Natural killer cell (primary cell): Measurements from ENCODE around the gene UBE2L3. TPM values are rescaled to one million over a fixed set of nuclear protein-coding genes. Genes with fewer than 3 reads are reported as not detected.
"Not testable (repeated sequence)": the region's sequence is repeated elsewhere in the genome, so short reads cannot be mapped to it uniquely, and the experiment has no call there.

ENCODE experiments used
- ATAC-seq, 3 donors: fragments of 150-1000 bp in 2 of 3; fragments of 200-7000 bp in 1 of 3; cut with Tn5 transposase; 1 replicate in 1 of 3; 2 replicates in 2 of 3; pipeline ENCODE4 v1.10.0; 2021; ENCODE audit warnings: mild to moderate bottlenecking in 2 of 3, moderate library complexity in 2 of 3
- DNase-seq, 2 donors: peaks; one replicate each; pipeline versions ENCODE4 v3.0.0 to v3.0.0-alpha.2; 2013 to 2021; ENCODE audit warnings: mixed read lengths in 1 of 2
- H3K27ac ChIP-seq: one replicate; pipeline ENCODE4 v1.5.1; 2013; ENCODE audit warnings: mild to moderate bottlenecking, low read length
- H3K27me3 ChIP-seq: one replicate; pipeline ENCODE4 v1.6.1; 2013; ENCODE audit warnings: low read length; ENCODE audit not compliant: control insufficient read depth, insufficient read depth
- H3K36me3 ChIP-seq: one replicate; pipeline ENCODE4 v1.6.1; 2013; ENCODE audit warnings: low read length; ENCODE audit not compliant: control insufficient read depth, insufficient read depth
- H3K4me1 ChIP-seq: one replicate; pipeline ENCODE4 v1.6.1; 2013; ENCODE audit warnings: low read length; ENCODE audit not compliant: control insufficient read depth, insufficient read depth
- H3K4me3 ChIP-seq: one replicate; pipeline ENCODE4 v1.5.1; 2013; ENCODE audit warnings: low read length
- H3K9me3 ChIP-seq: one replicate; pipeline ENCODE4 v1.6.1; 2013; ENCODE audit warnings: low read length; ENCODE audit not compliant: control insufficient read depth, insufficient read depth
- H3K27ac Mint-ChIP-seq, 2 donors: one replicate each; pipeline ENCODE4 v1.8.0; 2022; ENCODE audit warnings: mild to moderate bottlenecking in 2 of 2, mixed read lengths in 2 of 2, moderate library complexity in 1 of 2
- H3K27me3 Mint-ChIP-seq, 2 donors: one replicate each; pipeline ENCODE4 v1.8.0; 2022; ENCODE audit warnings: low read depth in 2 of 2, mixed read lengths in 2 of 2
- H3K36me3 Mint-ChIP-seq: one replicate; pipeline ENCODE4 v1.8.0; 2022; ENCODE audit warnings: mixed read lengths
- H3K4me1 Mint-ChIP-seq, 2 donors: one replicate each; pipeline ENCODE4 v1.8.0; 2022; ENCODE audit warnings: mixed read lengths in 2 of 2
- H3K4me3 Mint-ChIP-seq: one replicate; pipeline ENCODE4 v1.8.0; 2022; ENCODE audit warnings: mild to moderate bottlenecking, moderate library complexity, mixed read lengths
- H3K9me3 Mint-ChIP-seq, 2 donors: one replicate each; pipeline ENCODE4 v1.8.0; 2022; ENCODE audit warnings: mixed read lengths in 2 of 2
- CTCF ChIP-seq: fragments of 200-600 bp; IDR thresholded peaks from one replicate; pipeline ENCODE4 v1.8.0; 2022; ENCODE audit warnings: antibody characterized with exemption
- WGBS: methylation state at CpG from one replicate; pipeline ENCODE4 v1.1.7; 2013; ENCODE audit warnings: missing lambda C conversion rate; ENCODE audit not compliant: insufficient coverage; 5-methylcytosine and 5-hydroxymethylcytosine counted together
- intact Hi-C: fragments of 100-400 bp; cut with micrococcal nuclease; formaldehyde crosslinking; loops from one replicate; pipeline ENCODE4 v1.14.2; 2022
- total RNA-seq, 4 donors: library from RNA; stranded (reverse); fragments of 120-200 nt in 1 of 4; gene quantifications; one replicate each; pipeline versions ENCODE4 v1.2.3 to v1.2.4, GENCODE V29; 2013 to 2022

The UBE2L3 gene
- total RNA-seq, 3 donors from 2014 or later (not counting 1 experiment from before 2014, with no cell fraction given) = 30.7 to 39.8 (median 39.7) TPM

- Histone ChIP-seq H3K27me3 (no peaks in the 10 kb centered on the region), H3K36me3 (no peaks in the 10 kb centered on the region), H3K4me1 (peaks cover 12% of the 10 kb centered on the region), H3K27ac (no peak overlapping the region), H3K9me3 (no peaks in the 10 kb centered on the region), H3K4me3 (no peak overlapping the region)
- 80% methylated on average over 19 of the region's 19 CpGs for WGBS
- no peaks in the 10 kb centered on the region for H3K4me1 Mint-ChIP-seq
- H3K9me3 Mint-ChIP-seq = no peaks in the 10 kb centered on the region
- intact Hi-C loops = no loop called here
- no peak for TF ChIP-seq CTCF
- H3K27ac Mint-ChIP-seq = no peak overlapping the region
- DNase-seq = no peak
- no peaks in the 10 kb centered on the region for H3K36me3 Mint-ChIP-seq
- H3K27me3 Mint-ChIP-seq = no peaks in the 10 kb centered on the region
- H3K4me3 Mint-ChIP-seq = no peak overlapping the region
- no peak for ATAC-seq
These were observed 67.3 kb downstream of the UBE2L3 start for GRCh38 chr22:21634844-21635243.

- Mint-ChIP-seq H3K36me3 (no peaks in the 10 kb centered on the region), H3K27me3 (no peaks in the 10 kb centered on the region), H3K9me3 (no peaks in the 10 kb centered on the region), H3K27ac (no peak overlapping the region), H3K4me1 (peaks cover under 1 to 5% of the 10 kb centered on the region in 2 donors), H3K4me3 (no peak overlapping the region)
- 81% methylated on average over 15 of the region's 15 CpGs for WGBS
- H3K27ac ChIP-seq = no peak overlapping the region
- no peaks in the 10 kb centered on the region for H3K27me3 ChIP-seq
- H3K4me3 ChIP-seq = no peak overlapping the region
- TF ChIP-seq CTCF = no peak
- DNase-seq = no peak
- H3K36me3 ChIP-seq = no peaks in the 10 kb centered on the region
- H3K9me3 ChIP-seq = no peaks in the 10 kb centered on the region
- H3K4me1 ChIP-seq = peaks cover 7% of the 10 kb centered on the region
- intact Hi-C loops = no loop called here
- no peak for ATAC-seq
These were observed 68.4 kb downstream of the UBE2L3 start for GRCh38 chr22:21635771-21636510.

GRCh38 chr22:21636629-21637218 lies 69.2 kb downstream of the UBE2L3 start:
- Histone ChIP-seq H3K4me1 (peaks cover 14% of the 10 kb centered on the region), H3K4me3 (no peak overlapping the region), H3K9me3 (no peaks in the 10 kb centered on the region), H3K36me3 (no peaks in the 10 kb centered on the region), H3K27me3 (no peaks in the 10 kb centered on the region), H3K27ac (no peak overlapping the region)
- H3K27me3 Mint-ChIP-seq = no peaks in the 10 kb centered on the region
- DNase-seq = no peak
- H3K9me3 Mint-ChIP-seq = no peaks in the 10 kb centered on the region
- ATAC-seq = no peak
- no peak overlapping the region for H3K27ac Mint-ChIP-seq
- no peak overlapping the region for H3K4me3 Mint-ChIP-seq
- WGBS = 95% methylated on average over 17 of the region's 17 CpGs
- peaks cover 9 to 11% of the 10 kb centered on the region in 2 donors for H3K4me1 Mint-ChIP-seq
- TF ChIP-seq CTCF = no peak
- intact Hi-C loops = no loop called here
- H3K36me3 Mint-ChIP-seq = no peaks in the 10 kb centered on the region

- H3K27ac Mint-ChIP-seq, H3K4me3 Mint-ChIP-seq, H3K36me3 Mint-ChIP-seq, intact Hi-C loops, ATAC-seq, H3K9me3 Mint-ChIP-seq, H3K27me3 Mint-ChIP-seq, H3K36me3 ChIP-seq, H3K27me3 ChIP-seq, H3K9me3 ChIP-seq, H3K4me3 ChIP-seq, H3K27ac ChIP-seq, DNase-seq: not testable (repeated sequence)
- peaks cover 15 to 18% of the 10 kb centered on the region in 2 donors for H3K4me1 Mint-ChIP-seq
- 89% methylated on average over 1 of the region's 2 CpGs for WGBS
- H3K4me1 ChIP-seq = peaks cover 14% of the 10 kb centered on the region
These were observed 69.9 kb downstream of the UBE2L3 start for GRCh38 chr22:21637450-21637849.
